Nephron progenitor cell (in vitro differentiated cells): ENCODE data around the gene CDC23.

Experiments
- DNase-seq: peaks from one replicate; pipeline ENCODE4 v3.0.0; 2021
- H3K27ac Mint-ChIP-seq: 2 replicates; pipeline ENCODE4 v1.8.0; 2021; ENCODE audit warnings: mild to moderate bottlenecking, moderate library complexity, mixed read lengths
- H3K27me3 Mint-ChIP-seq: 2 replicates; pipeline ENCODE4 v1.8.0; 2021; ENCODE audit warnings: mild to moderate bottlenecking, low read depth, mixed read lengths; ENCODE audit not compliant: poor library complexity
- H3K36me3 Mint-ChIP-seq: 2 replicates; pipeline ENCODE4 v1.8.0; 2021; ENCODE audit warnings: low read depth, mixed read lengths
- H3K4me1 Mint-ChIP-seq: 2 replicates; pipeline ENCODE4 v1.8.0; 2021; ENCODE audit warnings: mixed read lengths
- H3K4me3 Mint-ChIP-seq: 2 replicates; pipeline ENCODE4 v1.8.0; 2021; ENCODE audit warnings: mild to moderate bottlenecking, moderate library complexity, mixed read lengths
- H3K9me3 Mint-ChIP-seq: 2 replicates; pipeline ENCODE4 v1.8.0; 2021; ENCODE audit warnings: mild to moderate bottlenecking, moderate library complexity, mixed read lengths
- TF ChIP-seq, protein P1 (sequence below): fragments of 200-600 bp; sonication (generic); IDR thresholded peaks from 2 replicates; pipeline ENCODE4 v1.5.0; 2021; ENCODE audit warnings: antibody characterized with exemption

CDC23 gene

DNA sequence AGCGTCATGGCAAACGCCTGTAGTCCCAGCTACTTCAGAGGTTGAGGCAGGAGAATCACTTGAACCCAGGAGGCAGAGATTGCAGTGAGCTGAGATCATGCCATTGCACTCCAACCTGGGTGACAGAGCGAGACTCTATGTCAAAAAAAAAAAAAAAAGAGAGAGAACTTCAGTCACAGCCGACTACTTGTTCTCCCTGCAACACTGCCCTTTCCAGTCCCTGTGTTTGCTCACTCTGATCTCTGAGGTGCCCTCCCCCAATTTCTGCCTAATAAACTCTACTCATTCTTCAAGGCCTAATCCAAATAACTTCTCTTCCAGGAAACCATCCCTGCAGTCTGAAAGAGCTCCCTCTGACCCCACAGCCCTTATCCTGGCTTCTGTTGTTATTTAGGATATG is 33.2 kb upstream of the CDC23 start:
- TF ChIP-seq, protein P1, sequence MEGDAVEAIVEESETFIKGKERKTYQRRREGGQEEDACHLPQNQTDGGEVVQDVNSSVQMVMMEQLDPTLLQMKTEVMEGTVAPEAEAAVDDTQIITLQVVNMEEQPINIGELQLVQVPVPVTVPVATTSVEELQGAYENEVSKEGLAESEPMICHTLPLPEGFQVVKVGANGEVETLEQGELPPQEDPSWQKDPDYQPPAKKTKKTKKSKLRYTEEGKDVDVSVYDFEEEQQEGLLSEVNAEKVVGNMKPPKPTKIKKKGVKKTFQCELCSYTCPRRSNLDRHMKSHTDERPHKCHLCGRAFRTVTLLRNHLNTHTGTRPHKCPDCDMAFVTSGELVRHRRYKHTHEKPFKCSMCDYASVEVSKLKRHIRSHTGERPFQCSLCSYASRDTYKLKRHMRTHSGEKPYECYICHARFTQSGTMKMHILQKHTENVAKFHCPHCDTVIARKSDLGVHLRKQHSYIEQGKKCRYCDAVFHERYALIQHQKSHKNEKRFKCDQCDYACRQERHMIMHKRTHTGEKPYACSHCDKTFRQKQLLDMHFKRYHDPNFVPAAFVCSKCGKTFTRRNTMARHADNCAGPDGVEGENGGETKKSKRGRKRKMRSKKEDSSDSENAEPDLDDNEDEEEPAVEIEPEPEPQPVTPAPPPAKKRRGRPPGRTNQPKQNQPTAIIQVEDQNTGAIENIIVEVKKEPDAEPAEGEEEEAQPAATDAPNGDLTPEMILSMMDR = no peak
- Mint-ChIP-seq H3K36me3 (no peaks in the 10 kb centered on the region), H3K4me3 (no peak overlapping the region), H3K9me3 (no peaks in the 10 kb centered on the region), H3K4me1 (peaks cover 49% of the 10 kb centered on the region), H3K27ac (peak overlapping the region; percentile 92), H3K27me3 (peaks cover 27% of the 10 kb centered on the region)
- no peak for DNase-seq

DNA sequence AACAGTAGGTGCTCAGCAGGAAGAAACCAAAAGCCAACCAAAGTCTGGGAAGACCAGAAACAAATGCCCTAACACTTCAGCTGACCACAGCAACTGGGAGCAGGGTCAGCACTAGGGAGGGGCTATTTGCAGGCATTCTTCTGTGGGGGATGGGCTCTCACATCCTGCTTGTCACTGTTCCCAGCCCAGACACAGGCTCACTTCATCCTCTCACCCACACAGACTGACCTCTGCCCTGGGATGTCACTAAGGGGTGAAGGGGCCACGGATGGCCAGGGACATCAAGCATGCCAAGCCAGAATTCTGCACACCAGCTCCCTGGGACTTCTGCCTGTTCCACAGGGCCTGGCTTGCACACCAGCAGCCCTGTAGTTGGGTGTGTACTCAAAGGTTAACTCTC is 32.6 kb upstream of the CDC23 start:
- Mint-ChIP-seq H3K4me1 (peaks cover 52% of the 10 kb centered on the region), H3K27ac (peak overlapping the region; percentile 76), H3K9me3 (peaks cover under 1% of the 10 kb centered on the region), H3K27me3 (peaks cover 33% of the 10 kb centered on the region), H3K4me3 (peak overlapping the region; percentile 25), H3K36me3 (no peaks in the 10 kb centered on the region)
- peak; percentile 64 for DNase-seq
- TF ChIP-seq, protein P1 = no peak

DNA sequence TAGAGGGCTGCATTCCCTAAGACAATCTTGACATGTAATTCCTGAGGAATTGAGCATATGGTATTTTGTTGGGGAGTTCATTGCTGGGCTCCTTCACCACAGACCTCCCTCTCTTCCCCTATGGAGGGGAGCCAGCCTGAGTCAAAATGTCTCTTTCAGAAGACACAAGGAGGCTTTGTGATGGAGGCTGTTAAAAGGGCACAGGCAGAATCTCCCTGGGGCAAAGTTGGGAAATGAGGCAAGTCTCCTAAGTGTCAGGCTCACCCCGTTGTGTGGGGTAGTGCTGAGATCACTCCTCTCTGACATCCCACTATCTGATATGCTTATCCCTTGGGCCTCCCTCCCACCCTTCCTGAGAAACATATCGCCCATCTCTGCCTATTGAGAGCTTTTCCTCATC is 30.7 kb upstream of the CDC23 start:
- DNase-seq = no peak
- H3K4me1 Mint-ChIP-seq = peaks cover 55% of the 10 kb centered on the region
- TF ChIP-seq, protein P1 = no peak
- H3K27me3 Mint-ChIP-seq = peaks cover 51% of the 10 kb centered on the region
- no peaks in the 10 kb centered on the region for H3K36me3 Mint-ChIP-seq
- no peak overlapping the region for H3K27ac Mint-ChIP-seq
- H3K4me3 Mint-ChIP-seq = no peak overlapping the region
- H3K9me3 Mint-ChIP-seq = peaks cover 13% of the 10 kb centered on the region

DNA sequence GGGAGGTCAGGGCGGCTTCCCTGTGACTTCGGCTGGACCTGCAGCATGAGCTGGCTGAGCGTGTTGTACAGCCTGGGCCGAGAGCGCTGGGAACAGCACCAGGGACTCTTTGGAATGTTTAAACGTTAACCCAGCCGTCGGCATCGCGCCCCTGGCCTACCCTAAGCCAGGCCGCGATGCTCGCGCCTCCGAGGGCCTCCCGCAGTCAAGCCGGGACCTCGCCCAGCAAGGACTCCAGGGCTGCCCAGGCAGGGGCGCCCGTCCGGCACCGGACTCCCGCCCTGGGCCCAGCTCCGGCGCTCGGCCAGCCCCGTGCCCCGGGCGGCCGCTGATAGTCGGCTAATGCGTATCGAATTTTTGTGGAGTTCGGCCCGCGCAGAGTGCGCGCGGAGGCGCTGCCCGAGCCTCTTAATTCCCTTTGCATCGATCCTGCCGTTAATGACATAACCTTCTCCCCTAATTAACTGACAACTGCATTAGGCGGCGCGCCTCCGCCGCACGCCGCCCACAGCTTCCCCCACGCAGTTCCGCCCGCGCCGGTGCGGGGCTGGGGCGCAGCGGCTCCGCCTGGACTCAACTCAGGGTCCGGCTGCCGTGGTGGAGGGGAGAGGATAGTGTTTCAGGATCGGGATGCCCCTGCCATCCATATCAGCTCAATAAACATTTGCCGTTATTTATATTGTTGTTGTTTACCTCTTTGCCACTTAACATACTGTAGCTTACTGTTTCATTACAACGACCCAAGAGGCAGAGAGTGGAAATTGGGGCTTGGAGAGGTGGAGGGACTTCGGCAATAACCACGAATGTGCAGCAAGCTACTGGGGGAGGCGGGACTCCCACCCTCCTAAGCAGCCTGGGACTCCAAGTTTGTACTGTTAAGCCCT is 28.8 kb upstream of the CDC23 start:
- DNase-seq = peak; percentile 60
- Mint-ChIP-seq H3K36me3 (no peaks in the 10 kb centered on the region), H3K27me3 (peaks cover 57% of the 10 kb centered on the region)

GRCh38 chr5:138240650-138241385 is 27.7 kb upstream of the CDC23 start:
- Mint-ChIP-seq H3K4me3 (peak overlapping the region; percentile 69), H3K9me3 (peaks cover 15% of the 10 kb centered on the region), H3K36me3 (no peaks in the 10 kb centered on the region), H3K4me1 (peaks cover 44% of the 10 kb centered on the region), H3K27me3 (peaks cover 65% of the 10 kb centered on the region), H3K27ac (no peak overlapping the region)
- TF ChIP-seq, protein P1 = no peak
- DNase-seq = no peak

More for the DNA sequence above, 28.8 kb upstream of the CDC23 start:
- H3K27ac Mint-ChIP-seq = no peak overlapping the region
- H3K9me3 Mint-ChIP-seq = peaks cover 15% of the 10 kb centered on the region
- peak overlapping the region; percentile 72 for H3K4me3 Mint-ChIP-seq
- TF ChIP-seq, protein P1 = no peak
- H3K4me1 Mint-ChIP-seq = peaks cover 55% of the 10 kb centered on the region
